Left ventricle myocardium inferior (tissue), 1 donor: Measurements from ENCODE around the gene HSPB6. TPM values are rescaled to one million over a fixed set of nuclear protein-coding genes. Genes with fewer than 3 reads are reported as not detected.

Source experiments
- DNase-seq: peaks from one replicate; pipeline ENCODE4 v3.0.0-alpha.2; 2020
- H3K27ac ChIP-seq: fragments of 200-600 bp; replicated peaks from 2 replicates; pipeline ENCODE4 v1.8.0; 2021
- H3K27me3 ChIP-seq: fragments of 200-600 bp; 2 replicates; pipeline ENCODE4 v1.8.0; 2021; ENCODE audit warnings: low read depth
- H3K36me3 ChIP-seq: fragments of 200-600 bp; 2 replicates; pipeline ENCODE4 v1.8.0; 2021
- H3K4me1 ChIP-seq: fragments of 200-600 bp; 2 replicates; pipeline ENCODE4 v1.8.0; 2021
- H3K4me3 ChIP-seq: fragments of 200-600 bp; 2 replicates; pipeline ENCODE4 v1.8.0; 2021; ENCODE audit warnings: mild to moderate bottlenecking, moderate library complexity
- H3K9me3 ChIP-seq: fragments of 200-600 bp; replicated peaks from 2 replicates; pipeline ENCODE4 v1.8.0; 2021
- CTCF ChIP-seq: fragments of 200-600 bp; IDR thresholded peaks from 2 replicates; pipeline ENCODE4 v1.8.0; 2021; ENCODE audit warnings: antibody characterized with exemption, mild to moderate bottlenecking, borderline replicate concordance
- intact Hi-C: fragments of 100-400 bp; cut with micrococcal nuclease; formaldehyde crosslinking; loops from one replicate; pipeline ENCODE4 v1.11.0; 2022
- total RNA-seq: library from RNA; stranded (reverse); fragmentation: NEBNext Ultra II Directional; extraction: Animal tissue kit (Norgen Biotek cat#: 25700); gene quantifications from one replicate; pipeline ENCODE4 v1.2.1, GENCODE V29; 2021
- donor health status: DM: no; HTN: yes; CAD: no; lungs with severe emphysema.

Gene HSPB6
- total RNA-seq, 1 donor from 2014 or later = 899 TPM

DNA sequence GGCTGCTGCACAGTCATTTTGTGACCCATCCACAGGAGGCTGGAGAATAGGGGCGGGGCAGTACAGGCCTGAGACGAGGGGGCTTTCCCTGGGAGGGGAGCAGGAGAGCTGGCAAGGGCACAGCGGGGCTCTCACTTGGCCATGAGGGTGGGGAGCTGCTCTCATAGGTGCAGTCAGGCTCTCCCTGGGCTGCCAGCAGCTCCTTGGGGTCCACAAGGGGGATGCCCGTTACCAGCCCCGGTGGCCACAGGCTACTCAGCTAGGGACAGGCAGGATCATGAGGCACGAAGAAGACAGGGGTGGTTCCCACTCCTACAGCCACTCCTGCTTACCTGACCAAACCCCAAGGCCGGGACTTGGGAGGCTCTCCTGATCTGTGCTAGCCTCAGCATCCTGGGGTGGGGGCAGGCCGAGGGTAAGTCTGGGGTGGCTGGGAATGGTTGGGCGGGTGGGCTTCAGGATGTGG is 35.0 kb upstream of the HSPB6 start:
- Histone ChIP-seq H3K4me1 (no peaks in the 10 kb centered on the region), H3K4me3 (no peak overlapping the region), H3K27ac (no peak overlapping the region), H3K27me3 (peaks cover 45% of the 10 kb centered on the region), H3K9me3 (no peaks in the 10 kb centered on the region), H3K36me3 (no peaks in the 10 kb centered on the region)
- TF ChIP-seq CTCF = no peak
- no peak for DNase-seq
- intact Hi-C loops = no loop called here

DNA sequence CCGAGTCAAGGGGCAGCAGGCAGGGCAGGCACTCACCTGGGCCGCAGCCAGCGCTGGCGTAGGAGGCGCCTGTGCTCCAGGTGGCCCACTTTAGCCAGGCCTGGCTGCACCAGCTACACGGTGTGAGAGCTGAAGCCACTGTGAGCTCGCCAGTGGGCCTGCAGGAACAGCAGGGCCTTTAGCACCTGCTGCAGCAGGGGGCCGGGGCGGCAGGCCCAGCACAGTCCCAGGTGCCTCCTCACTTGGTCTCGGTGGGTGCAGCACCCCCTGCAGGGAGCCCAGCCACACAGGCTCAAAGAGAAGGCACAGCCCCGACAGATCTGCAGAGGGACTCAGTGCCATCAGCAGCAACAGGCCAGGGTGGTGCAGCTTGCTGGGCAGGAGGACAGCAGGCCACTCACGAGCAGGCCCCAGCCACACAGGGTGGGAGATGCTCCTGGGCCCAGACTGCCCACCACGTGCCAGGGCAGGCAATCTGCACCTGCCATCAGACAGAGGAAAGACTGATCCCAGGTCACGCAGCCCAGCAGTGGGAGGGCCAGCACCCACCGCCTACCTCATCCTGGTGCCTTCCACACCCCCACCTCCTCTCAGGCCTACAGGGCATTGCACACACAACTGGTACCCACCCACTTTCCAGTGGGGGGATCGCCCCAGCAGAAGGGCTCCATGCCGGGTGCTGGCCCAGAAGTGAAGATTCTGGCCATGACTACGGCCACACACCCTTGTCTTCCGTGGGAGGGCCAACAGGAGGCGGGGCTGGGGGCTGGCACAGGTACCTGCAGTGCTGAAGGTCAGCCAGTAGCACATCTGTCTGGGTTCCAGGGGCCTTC is 34.4 kb upstream of the HSPB6 start:
- Histone ChIP-seq H3K27ac (no peak overlapping the region), H3K36me3 (no peaks in the 10 kb centered on the region)
- peak; percentile 10 for TF ChIP-seq CTCF

GRCh38 chr19:35789978-35790944 is 33.4 kb upstream of the HSPB6 start:
- Histone ChIP-seq H3K4me1 (no peaks in the 10 kb centered on the region), H3K36me3 (no peaks in the 10 kb centered on the region), H3K4me3 (no peak overlapping the region), H3K27me3 (peaks cover 29% of the 10 kb centered on the region), H3K9me3 (no peaks in the 10 kb centered on the region), H3K27ac (no peak overlapping the region)
- DNase-seq = no peak
- TF ChIP-seq CTCF = no peak
- intact Hi-C loops = no loop called here

More for the DNA sequence above, 34.4 kb upstream of the HSPB6 start:
- Histone ChIP-seq H3K27me3 (peaks cover 39% of the 10 kb centered on the region), H3K4me3 (no peak overlapping the region), H3K4me1 (no peaks in the 10 kb centered on the region), H3K9me3 (no peaks in the 10 kb centered on the region)
- intact Hi-C loops = no loop called here
- DNase-seq = no peak

GRCh38 chr19:35789195-35789977 is 32.6 kb upstream of the HSPB6 start:
- no peaks in the 10 kb centered on the region for H3K36me3 ChIP-seq
- no peak overlapping the region for H3K4me3 ChIP-seq
- peaks cover 21% of the 10 kb centered on the region for H3K27me3 ChIP-seq
- intact Hi-C loops = no loop called here
- no peaks in the 10 kb centered on the region for H3K9me3 ChIP-seq
- DNase-seq = no peak
- no peaks in the 10 kb centered on the region for H3K4me1 ChIP-seq
- no peak overlapping the region for H3K27ac ChIP-seq
- TF ChIP-seq CTCF = no peak
